Measurements from ENCODE around the gene LPAR6.

The LPAR6 gene

GRCh38 chr13:48411841-48412531 lies 927 bp downstream of the LPAR6 start:
- TF ChIP-seq CTCF (IDR thresholded peaks at IDR 0.05; ENCODE audit: low read depth, low read length) = no peak
- H3K4me3 ChIP-seq (ENCODE audit: low read depth, low read length) = peak overlapping the region; percentile 72

GRCh38 chr13:48411147-48411794 lies 1.6 kb downstream of the LPAR6 start:
- no peak for TF ChIP-seq CTCF (IDR thresholded peaks at IDR 0.05; ENCODE audit: low read depth, low read length)
- H3K4me3 ChIP-seq (ENCODE audit: low read depth, low read length) = peak overlapping the region; percentile 72

GRCh38 chr13:48410199-48410598 lies 2.7 kb downstream of the LPAR6 start:
- H3K4me3 ChIP-seq (ENCODE audit: low read depth, low read length) = peak overlapping the region; percentile 18
- no peak for TF ChIP-seq CTCF (IDR thresholded peaks at IDR 0.05; ENCODE audit: low read depth, low read length)

- H3K4me3 ChIP-seq (ENCODE audit: low read depth, low read length) = no peak overlapping the region
Observed at GRCh38 chr13:48405875-48406274, 7.0 kb downstream of the LPAR6 start.

GRCh38 chr13:48404952-48405351 lies 8.0 kb downstream of the LPAR6 start:
- no peak overlapping the region for H3K4me3 ChIP-seq (ENCODE audit: low read depth, low read length)
- no peak for TF ChIP-seq CTCF (IDR thresholded peaks at IDR 0.05; ENCODE audit: low read depth, low read length)

More at GRCh38 chr13:48405875-48406274, 7.0 kb downstream of the LPAR6 start:
- no peak for TF ChIP-seq CTCF (IDR thresholded peaks at IDR 0.05; ENCODE audit: low read depth, low read length)

GRCh38 chr13:48403913-48404312 lies 9.0 kb downstream of the LPAR6 start:
- H3K4me3 ChIP-seq (ENCODE audit: low read depth, low read length) = no peak overlapping the region
- TF ChIP-seq CTCF (IDR thresholded peaks at IDR 0.05; ENCODE audit: low read depth, low read length) = no peak

GRCh38 chr13:48403151-48403631 lies 9.7 kb downstream of the LPAR6 start:
- no peak for TF ChIP-seq CTCF (IDR thresholded peaks at IDR 0.05; ENCODE audit: low read depth, low read length)
- H3K4me3 ChIP-seq (ENCODE audit: low read depth, low read length) = no peak overlapping the region
